ENCODE results near the gene PSAPL1. TPM values are rescaled to one million over a fixed set of nuclear protein-coding genes. Genes with fewer than 3 reads are reported as not detected.

Gene PSAPL1
- polyA plus RNA-seq, 1 donor from 2014 or later: not detected

DNA sequence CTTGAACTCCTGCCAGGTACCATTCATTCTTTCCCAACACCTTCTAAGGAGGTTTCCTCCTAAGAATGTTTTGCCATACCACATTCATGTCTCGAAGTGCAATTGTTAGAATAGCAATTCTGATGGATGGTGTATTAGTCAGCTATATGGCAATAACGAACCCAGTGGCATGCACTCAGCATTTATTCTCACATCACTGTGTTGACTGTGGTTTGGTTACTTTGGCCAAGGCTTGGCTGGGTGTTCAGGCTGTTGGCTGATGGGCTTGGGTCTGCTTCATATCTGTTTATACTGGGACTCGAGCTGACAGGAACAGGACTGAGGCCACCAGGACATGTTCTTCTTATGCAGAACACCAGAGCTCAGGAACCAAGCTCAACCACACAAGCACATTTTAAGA lies 31.7 kb downstream of the PSAPL1 start:
- H3K27ac ChIP-seq (ENCODE audit: low read length): no peak overlapping the region
- no peak overlapping the region for H2AFZ ChIP-seq (ENCODE audit: low read depth, low read length)
- H3F3A ChIP-seq (ENCODE audit: insufficient read depth, low read length, poor library complexity, severe bottlenecking): no peaks in the 10 kb centered on the region
- no peak overlapping the region for H3K9ac ChIP-seq (ENCODE audit: low read length)
- H3K4me3 ChIP-seq (ENCODE audit: low read length): no peak overlapping the region
- no peaks in the 10 kb centered on the region for H3K79me2 ChIP-seq (replicated peaks; ENCODE audit: insufficient read depth, low read length)
- no peaks in the 10 kb centered on the region for H3K9me2 ChIP-seq (ENCODE audit: insufficient read depth, low read length)
- no peaks in the 10 kb centered on the region for H3K9me3 ChIP-seq (ENCODE audit: low read length)
- H3K36me3 ChIP-seq (ENCODE audit: insufficient read depth, low read length): no peaks in the 10 kb centered on the region
- H3K4me2 ChIP-seq (ENCODE audit: low read length): no peak overlapping the region
- no peaks in the 10 kb centered on the region for H3K27me3 ChIP-seq (ENCODE audit: insufficient read depth, low read depth, low read length)
- TF ChIP-seq SMC3 (conservative IDR thresholded peaks at IDR 0.05; ENCODE audit: poor library complexity) (no peak), POLR2AphosphoS5 (IDR thresholded peaks at IDR 0.05) (no peak), EZH2 (IDR thresholded peaks at IDR 0.05; ENCODE audit: borderline replicate concordance, insufficient read depth, low read length, poor library complexity, severe bottlenecking) (no peak), RAD21 (conservative IDR thresholded peaks at IDR 0.05) (no peak), MXI1 (conservative IDR thresholded peaks at IDR 0.05; ENCODE audit: poor library complexity, severe bottlenecking) (no peak), EP300 (conservative IDR thresholded peaks at IDR 0.05; ENCODE audit: poor library complexity, severe bottlenecking) (no peak), TAF1 (IDR thresholded peaks at IDR 0.05; ENCODE audit: low read depth) (no peak)
- TF ChIP-seq, protein P1, sequence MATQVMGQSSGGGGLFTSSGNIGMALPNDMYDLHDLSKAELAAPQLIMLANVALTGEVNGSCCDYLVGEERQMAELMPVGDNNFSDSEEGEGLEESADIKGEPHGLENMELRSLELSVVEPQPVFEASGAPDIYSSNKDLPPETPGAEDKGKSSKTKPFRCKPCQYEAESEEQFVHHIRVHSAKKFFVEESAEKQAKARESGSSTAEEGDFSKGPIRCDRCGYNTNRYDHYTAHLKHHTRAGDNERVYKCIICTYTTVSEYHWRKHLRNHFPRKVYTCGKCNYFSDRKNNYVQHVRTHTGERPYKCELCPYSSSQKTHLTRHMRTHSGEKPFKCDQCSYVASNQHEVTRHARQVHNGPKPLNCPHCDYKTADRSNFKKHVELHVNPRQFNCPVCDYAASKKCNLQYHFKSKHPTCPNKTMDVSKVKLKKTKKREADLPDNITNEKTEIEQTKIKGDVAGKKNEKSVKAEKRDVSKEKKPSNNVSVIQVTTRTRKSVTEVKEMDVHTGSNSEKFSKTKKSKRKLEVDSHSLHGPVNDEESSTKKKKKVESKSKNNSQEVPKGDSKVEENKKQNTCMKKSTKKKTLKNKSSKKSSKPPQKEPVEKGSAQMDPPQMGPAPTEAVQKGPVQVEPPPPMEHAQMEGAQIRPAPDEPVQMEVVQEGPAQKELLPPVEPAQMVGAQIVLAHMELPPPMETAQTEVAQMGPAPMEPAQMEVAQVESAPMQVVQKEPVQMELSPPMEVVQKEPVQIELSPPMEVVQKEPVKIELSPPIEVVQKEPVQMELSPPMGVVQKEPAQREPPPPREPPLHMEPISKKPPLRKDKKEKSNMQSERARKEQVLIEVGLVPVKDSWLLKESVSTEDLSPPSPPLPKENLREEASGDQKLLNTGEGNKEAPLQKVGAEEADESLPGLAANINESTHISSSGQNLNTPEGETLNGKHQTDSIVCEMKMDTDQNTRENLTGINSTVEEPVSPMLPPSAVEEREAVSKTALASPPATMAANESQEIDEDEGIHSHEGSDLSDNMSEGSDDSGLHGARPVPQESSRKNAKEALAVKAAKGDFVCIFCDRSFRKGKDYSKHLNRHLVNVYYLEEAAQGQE (IDR thresholded peaks at IDR 0.05; ENCODE audit: borderline replicate concordance): no peak
- TF ChIP-seq, protein P2, sequence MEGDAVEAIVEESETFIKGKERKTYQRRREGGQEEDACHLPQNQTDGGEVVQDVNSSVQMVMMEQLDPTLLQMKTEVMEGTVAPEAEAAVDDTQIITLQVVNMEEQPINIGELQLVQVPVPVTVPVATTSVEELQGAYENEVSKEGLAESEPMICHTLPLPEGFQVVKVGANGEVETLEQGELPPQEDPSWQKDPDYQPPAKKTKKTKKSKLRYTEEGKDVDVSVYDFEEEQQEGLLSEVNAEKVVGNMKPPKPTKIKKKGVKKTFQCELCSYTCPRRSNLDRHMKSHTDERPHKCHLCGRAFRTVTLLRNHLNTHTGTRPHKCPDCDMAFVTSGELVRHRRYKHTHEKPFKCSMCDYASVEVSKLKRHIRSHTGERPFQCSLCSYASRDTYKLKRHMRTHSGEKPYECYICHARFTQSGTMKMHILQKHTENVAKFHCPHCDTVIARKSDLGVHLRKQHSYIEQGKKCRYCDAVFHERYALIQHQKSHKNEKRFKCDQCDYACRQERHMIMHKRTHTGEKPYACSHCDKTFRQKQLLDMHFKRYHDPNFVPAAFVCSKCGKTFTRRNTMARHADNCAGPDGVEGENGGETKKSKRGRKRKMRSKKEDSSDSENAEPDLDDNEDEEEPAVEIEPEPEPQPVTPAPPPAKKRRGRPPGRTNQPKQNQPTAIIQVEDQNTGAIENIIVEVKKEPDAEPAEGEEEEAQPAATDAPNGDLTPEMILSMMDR (IDR thresholded peaks at IDR 0.05; ENCODE audit: poor library complexity, severe bottlenecking): no peak
- H4K20me1 ChIP-seq (ENCODE audit: insufficient read depth): no peaks in the 10 kb centered on the region

DNA sequence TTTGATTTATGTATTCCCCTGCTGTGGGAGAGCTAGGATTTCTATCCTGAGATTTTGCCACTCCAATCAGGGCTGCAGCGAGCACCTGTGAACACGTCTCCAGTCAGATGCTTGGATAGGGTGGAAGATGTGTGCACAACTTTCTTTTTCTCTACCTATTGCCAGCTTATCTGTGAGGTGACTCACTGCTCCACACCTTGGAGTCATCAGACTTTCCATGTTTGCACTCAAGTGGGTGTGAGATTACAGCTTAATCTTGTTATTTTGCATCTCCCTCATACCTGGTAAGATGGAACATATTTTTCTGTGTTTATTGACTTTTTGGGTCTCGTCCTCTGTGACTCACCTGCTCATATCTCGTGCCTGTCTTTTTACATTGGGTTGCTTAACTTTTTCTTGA lies 32.2 kb downstream of the PSAPL1 start:
- H3K79me2 ChIP-seq (replicated peaks; ENCODE audit: insufficient read depth, low read length): no peaks in the 10 kb centered on the region
- H3K27me3 ChIP-seq (ENCODE audit: insufficient read depth, low read depth, low read length): no peaks in the 10 kb centered on the region
- no peaks in the 10 kb centered on the region for H3K9me2 ChIP-seq (ENCODE audit: insufficient read depth, low read length)
- no peak overlapping the region for H3K9ac ChIP-seq (ENCODE audit: low read length)
- no peak overlapping the region for H3K4me3 ChIP-seq (ENCODE audit: low read length)
- TF ChIP-seq SMC3 (conservative IDR thresholded peaks at IDR 0.05; ENCODE audit: poor library complexity): no peak
- TF ChIP-seq, protein P2 (IDR thresholded peaks at IDR 0.05; ENCODE audit: poor library complexity, severe bottlenecking): no peak
- no peak for TF ChIP-seq MXI1 (conservative IDR thresholded peaks at IDR 0.05; ENCODE audit: poor library complexity, severe bottlenecking)
- TF ChIP-seq, protein P1 (IDR thresholded peaks at IDR 0.05; ENCODE audit: borderline replicate concordance): no peak
- no peak for TF ChIP-seq TAF1 (IDR thresholded peaks at IDR 0.05; ENCODE audit: low read depth)
- no peak for TF ChIP-seq EP300 (conservative IDR thresholded peaks at IDR 0.05; ENCODE audit: poor library complexity, severe bottlenecking)
- no peak for TF ChIP-seq POLR2AphosphoS5 (IDR thresholded peaks at IDR 0.05)
- no peak for TF ChIP-seq EZH2 (IDR thresholded peaks at IDR 0.05; ENCODE audit: borderline replicate concordance, insufficient read depth, low read length, poor library complexity, severe bottlenecking)
- TF ChIP-seq RAD21 (conservative IDR thresholded peaks at IDR 0.05): no peak
- no peak overlapping the region for H2AFZ ChIP-seq (ENCODE audit: low read depth, low read length)
- H3F3A ChIP-seq (ENCODE audit: insufficient read depth, low read length, poor library complexity, severe bottlenecking): no peaks in the 10 kb centered on the region
- H4K20me1 ChIP-seq (ENCODE audit: insufficient read depth): no peaks in the 10 kb centered on the region
- no peak overlapping the region for H3K4me2 ChIP-seq (ENCODE audit: low read length)
- H3K36me3 ChIP-seq (ENCODE audit: insufficient read depth, low read length): no peaks in the 10 kb centered on the region
- no peaks in the 10 kb centered on the region for H3K9me3 ChIP-seq (ENCODE audit: low read length)
- no peak overlapping the region for H3K27ac ChIP-seq (ENCODE audit: low read length)
